HG03045 (cell line): ENCODE measurements around the gene HES7.

Experiments used
- ATAC-seq: cut with Tn5 transposase; IDR thresholded peaks from one replicate; pipeline ENCODE4 v1.9.1; 2021; ENCODE audit warnings: mild to moderate bottlenecking, moderate library complexity; ENCODE audit not compliant: unreplicated experiment

The HES7 gene

GRCh38 chr17:8155231-8155995 lies 31.5 kb upstream of the HES7 start:
- ATAC-seq = no peak

- ATAC-seq = no peak
Observed at GRCh38 chr17:8154608-8155155, 30.8 kb upstream of the HES7 start.

GRCh38 chr17:8153957-8154607 lies 30.2 kb upstream of the HES7 start:
- ATAC-seq = no peak

DNA sequence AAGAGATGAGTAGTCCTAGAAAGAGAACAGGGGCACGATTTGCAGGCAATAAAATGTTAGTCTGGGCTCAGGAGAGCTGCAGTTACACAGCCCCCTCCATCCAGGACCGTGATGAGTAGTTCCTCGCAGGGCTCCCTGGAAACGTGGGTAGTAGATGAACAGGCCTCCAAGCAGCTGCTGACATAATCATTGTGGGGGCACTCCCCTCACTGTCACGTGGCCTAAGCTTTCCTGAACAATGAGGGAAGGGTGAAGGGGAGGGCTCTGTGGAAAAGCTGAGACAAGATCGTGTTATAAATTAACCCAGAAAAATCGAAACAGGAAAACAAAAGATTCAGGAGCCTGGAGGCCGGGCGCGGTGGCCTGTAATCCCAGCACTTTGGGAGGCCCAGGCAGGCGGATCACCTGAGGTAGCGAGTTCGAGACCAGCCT lies 29.6 kb upstream of the HES7 start:
- no peak for ATAC-seq

DNA sequence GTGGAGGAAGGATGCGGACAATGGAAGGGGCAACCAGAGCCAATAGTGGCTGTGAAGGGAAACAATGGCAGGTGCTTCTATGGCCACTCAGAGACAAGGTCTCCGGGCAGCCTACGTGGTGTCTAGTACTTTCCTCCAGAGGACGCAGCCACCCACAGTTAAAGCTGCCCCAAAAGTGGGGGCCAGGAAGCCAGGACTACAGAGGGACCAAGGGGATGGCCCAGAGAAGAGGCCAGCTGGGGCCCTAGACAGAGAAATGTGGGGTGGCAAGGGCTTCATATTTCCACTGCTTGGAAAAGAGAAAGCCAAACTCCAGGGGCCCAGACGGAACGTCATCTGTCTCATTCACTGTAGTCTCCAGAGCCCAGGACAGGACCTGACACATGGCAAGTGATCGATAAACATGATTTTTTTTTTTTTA lies 29.1 kb upstream of the HES7 start:
- no peak for ATAC-seq

- ATAC-seq = no peak
Observed at GRCh38 chr17:8152112-8152775, 28.3 kb upstream of the HES7 start, which contains the start of gene PER1. TSS of gene PER1 (minus strand) at chr17:8152404. CDS start at chr17:8150706, 1,698 bp downstream.

- no peak for ATAC-seq
Observed at GRCh38 chr17:8151641-8152111, 27.8 kb upstream of the HES7 start.

GRCh38 chr17:8151120-8151640 lies 27.3 kb upstream of the HES7 start:
- peak; percentile 51 for ATAC-seq

DNA sequence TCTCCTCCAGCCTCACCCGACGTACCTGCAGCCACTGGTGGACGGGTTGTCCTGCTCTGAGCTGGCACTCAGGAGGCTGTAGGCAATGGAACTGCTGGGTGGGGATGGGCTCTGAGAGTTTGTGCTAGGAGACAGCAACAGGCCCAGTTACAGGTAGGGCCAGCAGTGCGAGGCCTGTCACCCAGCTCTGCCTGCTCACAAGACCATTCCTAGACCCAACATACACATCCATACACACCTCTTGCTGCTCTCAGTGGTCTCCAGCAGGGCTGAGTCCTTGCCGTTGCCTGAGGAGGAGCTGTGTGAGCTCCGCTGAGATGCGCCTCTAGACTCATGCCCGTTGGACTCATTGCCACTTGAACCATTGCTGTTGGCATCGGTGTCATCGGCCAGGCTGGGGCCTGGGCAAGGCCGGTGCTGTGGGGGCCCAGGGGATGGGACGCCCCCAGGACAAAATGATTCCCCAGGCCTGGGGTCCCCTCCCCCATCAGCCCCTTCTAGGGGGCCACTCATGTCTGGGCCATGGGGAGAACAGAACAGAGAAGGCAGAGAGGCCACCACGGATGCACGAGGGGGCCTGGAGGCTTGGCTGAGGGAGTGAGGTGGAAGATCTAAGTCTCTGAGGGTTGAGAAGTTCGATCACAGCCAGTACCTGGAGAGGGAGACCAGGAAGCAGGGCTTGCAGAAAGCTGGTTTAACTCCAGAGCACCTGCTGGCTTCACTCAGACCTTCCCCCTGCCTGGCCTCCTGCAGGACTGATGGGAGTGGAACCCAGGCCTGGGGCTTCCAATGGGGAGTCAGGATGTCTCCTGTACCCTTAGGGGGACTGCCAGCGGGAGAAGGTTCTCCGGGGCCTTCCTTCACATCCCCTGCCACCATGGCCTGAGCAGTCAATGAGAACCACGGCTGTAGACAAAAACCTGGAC lies 26.6 kb upstream of the HES7 start:
- ATAC-seq = no peak

DNA sequence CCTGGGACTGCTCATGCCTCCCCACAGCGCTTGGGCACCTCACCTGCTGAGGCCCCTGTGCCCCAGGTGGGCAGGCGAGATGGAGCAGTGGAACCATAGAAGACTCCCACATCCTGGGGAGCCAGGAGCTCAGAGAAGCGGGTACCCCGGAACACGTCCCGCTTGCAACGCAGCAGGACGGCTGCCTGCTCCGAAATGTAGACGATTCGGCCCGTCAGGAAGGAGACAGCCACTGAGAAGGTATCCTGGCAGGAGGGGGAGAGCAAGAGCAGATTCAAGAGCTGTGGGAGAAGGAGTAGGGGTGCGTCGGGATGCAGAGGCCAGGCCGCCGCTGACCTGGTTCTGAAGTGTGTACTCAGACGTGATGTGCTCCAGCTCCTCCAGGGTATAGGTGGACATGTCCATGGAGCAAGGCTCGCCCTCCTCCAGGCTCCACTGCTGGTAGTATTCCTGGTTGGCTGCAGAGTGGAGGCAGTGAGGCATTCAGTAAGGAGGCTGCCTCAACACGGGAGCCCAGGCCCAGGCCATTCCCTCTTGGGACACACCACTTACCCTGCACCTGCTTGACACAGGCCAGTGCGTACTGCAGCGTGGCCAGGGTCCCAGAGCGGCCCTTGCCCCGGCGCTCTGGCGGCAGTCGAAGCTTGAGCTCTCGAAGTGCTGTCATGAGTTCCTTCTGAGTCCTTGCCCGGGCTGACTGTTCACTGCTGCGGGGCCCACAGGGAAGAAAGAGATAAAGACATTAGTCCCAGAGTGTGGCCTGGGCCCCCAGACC lies 25.7 kb upstream of the HES7 start:
- ATAC-seq = no peak

- no peak for ATAC-seq
Observed at GRCh38 chr17:8148560-8148959, 24.7 kb upstream of the HES7 start.

DNA sequence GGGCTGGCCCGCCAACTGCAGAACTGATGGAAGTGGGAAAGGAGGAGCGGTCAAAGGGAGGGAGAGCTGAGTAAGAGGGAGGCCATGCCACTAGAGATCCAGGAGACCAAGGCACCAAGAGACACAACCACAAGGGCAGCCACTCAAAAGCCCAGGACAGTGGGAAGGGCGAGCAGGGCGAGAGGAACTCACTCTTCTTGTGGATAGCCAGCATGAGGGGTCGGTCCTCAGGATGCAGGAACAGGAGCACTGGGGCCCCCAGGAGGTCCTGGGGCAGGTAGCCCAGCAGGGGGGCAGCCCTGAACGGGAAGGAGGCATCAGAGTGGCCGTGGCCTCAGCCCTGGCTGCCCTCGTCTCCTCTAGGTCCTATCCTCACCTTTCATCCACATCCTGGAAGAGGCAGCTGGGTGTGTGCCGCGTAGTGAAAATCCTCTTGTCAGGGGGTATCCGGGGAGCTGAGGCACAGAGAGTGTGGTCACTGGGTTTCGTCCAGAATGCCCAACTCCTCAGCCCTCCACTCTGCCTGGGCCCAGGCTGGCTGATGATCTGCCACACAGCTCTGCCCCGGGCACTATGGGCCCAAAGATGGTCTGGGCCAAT lies 24.0 kb upstream of the HES7 start:
- ATAC-seq = no peak

GRCh38 chr17:8147141-8147804 lies 23.4 kb upstream of the HES7 start:
- no peak for ATAC-seq

DNA sequence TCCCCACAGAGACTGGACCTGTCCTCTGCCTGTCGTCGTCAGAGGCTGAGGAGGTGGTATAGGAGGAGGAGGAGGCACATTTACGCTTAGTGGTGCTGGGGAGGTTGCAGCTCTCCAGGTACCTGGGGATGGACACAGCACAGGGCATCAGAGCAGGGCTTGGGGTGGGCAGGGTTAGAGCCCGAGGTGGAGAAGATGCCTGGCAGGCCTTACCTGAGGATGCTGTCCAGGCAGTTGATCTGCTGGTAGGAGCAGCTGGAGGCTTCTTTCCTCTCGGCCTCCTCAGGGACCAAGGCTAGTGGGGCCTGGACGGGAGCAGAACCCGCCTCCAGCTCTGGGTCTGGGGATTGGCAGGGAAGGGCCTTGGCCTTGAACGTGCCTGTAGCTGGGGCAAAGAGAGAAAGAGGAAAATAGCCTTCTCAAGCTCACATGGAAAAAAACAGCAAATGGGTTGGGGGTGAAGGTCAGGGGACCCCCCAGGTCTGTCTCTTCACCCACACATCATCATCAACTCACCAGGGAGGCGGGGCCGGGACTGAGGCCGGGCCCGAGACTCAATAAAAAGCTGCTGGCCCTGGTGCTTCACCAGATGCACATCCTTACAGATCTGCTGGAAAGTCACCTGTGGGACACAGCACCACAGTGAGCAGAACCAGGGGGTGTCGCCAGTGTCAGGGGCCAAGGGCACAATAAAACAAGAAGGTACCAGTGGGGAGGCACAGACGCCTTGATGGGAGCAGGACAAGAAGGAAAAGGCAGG lies 22.7 kb upstream of the HES7 start:
- no peak for ATAC-seq

DNA sequence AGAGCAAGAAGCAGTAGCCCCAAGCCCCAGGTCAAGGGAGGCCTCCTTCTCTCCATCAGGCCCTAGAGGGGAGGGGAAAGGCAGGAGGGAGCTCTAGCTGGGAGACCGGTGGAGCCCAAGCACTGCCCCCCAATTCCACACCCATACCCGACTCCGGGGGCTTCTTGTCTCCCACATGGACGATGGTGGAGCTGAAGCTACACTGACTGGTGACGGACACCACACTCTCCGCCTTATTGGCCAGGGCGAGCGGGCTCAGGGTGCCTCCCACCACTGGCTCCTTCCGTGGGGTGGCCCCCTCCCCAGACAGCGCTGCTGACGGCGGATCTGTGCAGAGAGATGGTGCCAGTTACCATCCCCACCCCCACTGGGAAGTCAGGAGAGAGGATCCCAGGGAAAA lies 21.9 kb upstream of the HES7 start:
- no peak for ATAC-seq

DNA sequence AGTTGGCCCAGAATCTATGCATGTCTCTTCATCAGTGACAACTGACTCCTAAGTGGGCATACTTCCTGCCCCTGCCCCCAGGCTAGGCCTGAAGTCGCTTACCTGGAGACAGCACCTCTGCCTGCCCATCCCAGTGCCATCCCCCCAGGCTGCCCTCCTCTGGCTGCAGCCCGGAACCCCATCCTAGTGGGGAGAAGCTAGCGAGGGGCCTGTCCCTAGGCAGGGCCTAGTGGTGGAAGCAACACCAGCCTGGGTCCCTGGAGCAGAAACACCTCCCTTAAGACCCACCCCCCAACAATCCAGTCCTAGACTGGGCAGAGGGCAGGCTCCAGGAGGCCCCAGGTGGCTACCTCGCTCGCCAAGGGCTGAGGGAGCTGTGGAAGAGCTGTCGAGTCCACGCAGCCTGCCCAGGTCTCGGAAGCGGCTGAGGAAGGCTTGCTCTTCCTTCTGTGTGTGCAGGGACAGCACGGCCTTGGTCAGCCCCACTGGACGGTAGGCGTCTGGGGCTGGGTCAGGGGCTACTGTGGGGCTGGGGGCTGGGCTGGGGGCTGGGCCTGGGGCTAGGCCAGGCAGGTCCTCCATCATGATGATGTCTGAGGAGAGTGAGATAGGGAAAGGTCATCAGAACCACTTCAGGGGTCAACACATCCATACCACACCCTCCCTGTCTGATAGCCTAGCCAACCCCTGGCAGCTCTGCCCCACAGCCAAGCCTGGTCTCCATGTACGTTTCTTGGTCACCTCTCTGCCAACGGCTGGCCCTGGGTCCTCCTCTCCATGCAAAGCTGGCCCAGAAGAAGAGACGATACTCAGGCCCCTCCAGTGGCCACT lies 20.7 kb upstream of the HES7 start:
- no peak for ATAC-seq
